NOMO-1 (cell line): ENCODE results near the gene GSK3B.
"Not testable (repeated sequence)": the region's sequence is repeated elsewhere in the genome, so short reads cannot be mapped to it uniquely, and the experiment has no call there.

Experiments
- DNase-seq, 2 experiments: peaks; one replicate each; lab custom pipeline; 2025; ENCODE audit not compliant: unreplicated experiment in 2 of 2; lab: John Stamatoyannopoulos, UW

GSK3B gene

GRCh38 chr3:120057626-120058025, 36.6 kb downstream of the GSK3B start:
- no peak for DNase-seq

- no peak for DNase-seq
These were observed 37.2 kb downstream of the GSK3B start for GRCh38 chr3:120057029-120057428.

- not testable (repeated sequence) for DNase-seq
These were observed 40.6 kb downstream of the GSK3B start for GRCh38 chr3:120053647-120054046.

- no peak for DNase-seq
These were observed 41.6 kb downstream of the GSK3B start for GRCh38 chr3:120052677-120053076.

- DNase-seq = no peak
These were observed 42.0 kb downstream of the GSK3B start for GRCh38 chr3:120052225-120052624.

- not testable (repeated sequence) for DNase-seq
These were observed 42.7 kb downstream of the GSK3B start for GRCh38 chr3:120051570-120051969.

- DNase-seq = peak in 1 of 2 experiments; percentile 8
These were observed 44.2 kb downstream of the GSK3B start for GRCh38 chr3:120049881-120050539.

GRCh38 chr3:120049072-120049471, 45.2 kb downstream of the GSK3B start:
- no peak for DNase-seq

GRCh38 chr3:120048355-120049041, 45.7 kb downstream of the GSK3B start:
- no peak for DNase-seq

GRCh38 chr3:120047686-120048085, 46.6 kb downstream of the GSK3B start:
- no peak for DNase-seq

GRCh38 chr3:120040813-120041377, 53.4 kb downstream of the GSK3B start:
- DNase-seq = no peak

- DNase-seq = no peak
These were observed 54.3 kb downstream of the GSK3B start for GRCh38 chr3:120039642-120040610.

- DNase-seq = peak; percentile 48 to 74
These were observed 60.7 kb downstream of the GSK3B start for GRCh38 chr3:120033596-120033995.

- DNase-seq = no peak
These were observed 62.7 kb downstream of the GSK3B start for GRCh38 chr3:120031561-120031960.

- DNase-seq = no peak
These were observed 64.5 kb downstream of the GSK3B start for GRCh38 chr3:120029749-120030148.

GRCh38 chr3:120028271-120029047, 65.8 kb downstream of the GSK3B start:
- DNase-seq = no peak

- DNase-seq = no peak
These were observed 67.0 kb downstream of the GSK3B start for GRCh38 chr3:120027226-120027625.

- no peak for DNase-seq
These were observed 68.7 kb downstream of the GSK3B start for GRCh38 chr3:120025520-120025919.

- DNase-seq = no peak
These were observed 70.1 kb downstream of the GSK3B start for GRCh38 chr3:120024103-120024502.

GRCh38 chr3:120022729-120023128, 71.5 kb downstream of the GSK3B start:
- no peak for DNase-seq
